K562 (cell line): ENCODE results near the gene GVQW3. TPM values are rescaled to one million over a fixed set of nuclear protein-coding genes. Genes with fewer than 3 reads are reported as not detected.

Experiments
- ATAC-seq: fragments of 200-7000 bp; cut with Tn5 transposase; 3 replicates; pipeline ENCODE4 v1.9.1; 2020; ENCODE audit warnings: moderate library complexity
- BruUV-seq: library from RNA; stranded (reverse); fragments of 400-500 nt; replicated peaks from 2 replicates; lab custom pipeline; 2021; lab: Mats Ljungman, UMichigan
- CTCF ChIA-PET: fragments of 300-600 bp; formaldehyde crosslinking; extraction: SDS; loops from one replicate; lab custom pipeline; 2021; ENCODE audit warnings: low intra/inter-chr PET ratio; lab: Yijun Ruan, JAX
- POLR2A ChIA-PET: fragments of 300-600, 350-650 bp; sonication (Branson Sonifier 250); formaldehyde crosslinking; extraction: SDS; loops from one replicate; lab custom pipeline; 2021; ENCODE audit warnings: antibody characterized with exemption, inconsistent platforms; lab: Yijun Ruan, JAX
- DNase-seq, 4 experiments: peaks; one replicate each; pipeline versions ENCODE4 v3.0.0 to v3.0.0-alpha.2; 2011 to 2018; ENCODE audit warnings: low spot score in 3 of 4, mixed read lengths in 3 of 4; ENCODE audit errors: extremely low read depth in 1 of 4
- FAIRE-seq: peaks from 2 replicates; lab custom pipeline; 2011; peaks lifted over from hg19 to GRCh38; lab: Jason Lieb, UNC
- H2AFZ ChIP-seq: 2 replicates; pipeline ENCODE4 v1.6.0; 2011; ENCODE audit warnings: low read depth, low read length, control low read depth, inconsistent platforms
- H3K27ac ChIP-seq: fragments of 200-600 bp; 3 replicates; pipeline ENCODE4 v1.8.0; 2011; ENCODE audit warnings: low read depth, mild to moderate bottlenecking, control low read depth, inconsistent platforms, low read length, moderate library complexity, mixed read lengths; ENCODE audit errors: extremely low read depth
- H3K27me3 ChIP-seq, 2 experiments: fragments of 300-600 bp in 1 of 2; 2 replicates in 1 of 2; 3 replicates in 1 of 2; pipeline versions ENCODE4 v1.6.0 to v1.8.0; 2011; ENCODE audit warnings: inconsistent platforms in 2 of 2, low read length in 2 of 2, mild to moderate bottlenecking in 1 of 2, mixed read lengths in 1 of 2, moderate library complexity in 1 of 2; ENCODE audit not compliant: control insufficient read depth in 2 of 2, insufficient read depth in 2 of 2
- H3K36me3 ChIP-seq: fragments of 300-600 bp; 3 replicates; pipeline ENCODE4 v1.8.0; 2011; ENCODE audit warnings: mild to moderate bottlenecking, low read length, inconsistent platforms; ENCODE audit not compliant: control insufficient read depth, insufficient read depth
- H3K4me1 ChIP-seq, 2 experiments: fragments of 200-600 bp in 1 of 2; replicated peaks in 1 of 2; 2 replicates in 1 of 2; 3 replicates in 1 of 2; pipeline versions ENCODE4 v1.5.1 to v1.8.0; 2011; ENCODE audit warnings: inconsistent platforms in 2 of 2, low read length in 2 of 2, mild to moderate bottlenecking in 1 of 2, mixed read lengths in 1 of 2, moderate library complexity in 1 of 2; ENCODE audit not compliant: control insufficient read depth in 2 of 2, insufficient read depth in 2 of 2
- H3K4me2 ChIP-seq: 2 replicates; pipeline ENCODE4 v1.6.1; 2011; ENCODE audit warnings: low read length, control low read depth, inconsistent platforms, mixed read lengths; ENCODE audit not compliant: insufficient read depth
- H3K4me3 ChIP-seq: fragments of 200-600 bp; sonication (generic), shearing (Covaris generic); 2 replicates; pipeline ENCODE4 v1.5.1; 2016; ENCODE audit warnings: control low read depth, inconsistent platforms
- H3K79me2 ChIP-seq: fragments of 200-600 bp; 3 replicates; pipeline ENCODE4 v1.8.0; 2011; ENCODE audit warnings: low read length, inconsistent platforms; ENCODE audit not compliant: control insufficient read depth, insufficient read depth
- H3K9ac ChIP-seq, 2 experiments: 2 replicates each; pipeline versions ENCODE4 v1.6.0 to v1.6.1; 2011; ENCODE audit warnings: low read depth in 2 of 2, low read length in 2 of 2, control low read depth in 1 of 2, inconsistent platforms in 1 of 2, mild to moderate bottlenecking in 1 of 2, mixed read lengths in 1 of 2; ENCODE audit not compliant: insufficient read depth in 1 of 2
- H3K9me1 ChIP-seq: one replicate; pipeline ENCODE4 v1.6.0; 2011; ENCODE audit warnings: inconsistent platforms, mild to moderate bottlenecking, low read length, moderate library complexity; ENCODE audit not compliant: control insufficient read depth, insufficient read depth
- H3K9me3 ChIP-seq: replicated peaks from 2 replicates; pipeline ENCODE4 v1.5.1; 2011; ENCODE audit warnings: low read depth, low read length, inconsistent platforms; ENCODE audit not compliant: control insufficient read depth, insufficient read depth
- H4K20me1 ChIP-seq: replicated peaks from 2 replicates; pipeline ENCODE4 v1.6.1; 2011; ENCODE audit warnings: low read length, inconsistent platforms, mixed read lengths; ENCODE audit not compliant: control insufficient read depth, insufficient read depth
- BRD9 ChIP-seq: fragments of 450-650 bp; IDR thresholded peaks from 2 replicates; pipeline ENCODE4 v1.6.1; 2018; ENCODE audit warnings: low read depth; ENCODE audit not compliant: partially characterized antibody
- CBX1 ChIP-seq: sonication (generic); IDR thresholded peaks from 2 replicates; pipeline ENCODE4 v1.6.1; 2016; ENCODE audit warnings: antibody characterized with exemption, low read depth, mild to moderate bottlenecking
- HDAC3 ChIP-seq: fragments of 450-650 bp; IDR thresholded peaks from 2 replicates; pipeline ENCODE4 v1.6.1; 2018; ENCODE audit warnings: borderline replicate concordance, mild to moderate bottlenecking, moderate library complexity; ENCODE audit not compliant: partially characterized antibody
- JUND ChIP-seq, 2 experiments: IDR thresholded peaks; 2 replicates in 1 of 2; 3 replicates in 1 of 2; pipeline ENCODE4 v1.6.1; 2011; ENCODE audit warnings: borderline replicate concordance in 2 of 2, low read depth in 2 of 2, low read length in 2 of 2, improper control_type of control experiment in 1 of 2, missing biosample characterization in 1 of 2, missing genetic modification characterization in 1 of 2, missing genetic modification reagents in 1 of 2
- MCM2 ChIP-seq: fragments of 450-650 bp; IDR thresholded peaks from 2 replicates; pipeline ENCODE4 v1.6.1; 2017; ENCODE audit warnings: low read depth, mild to moderate bottlenecking
- NFIX ChIP-seq: fragments of 250-450 bp; sonication (Bioruptor Pico); IDR thresholded peaks from 2 replicates; pipeline ENCODE4 v1.4.0; 2020; ENCODE audit warnings: low read depth, mild to moderate bottlenecking, moderate library complexity
- RBM22 ChIP-seq: fragments of 200-400 bp; formaldehyde crosslinking; IDR thresholded peaks from 2 replicates; pipeline ENCODE4 v1.6.1; 2018; ENCODE audit warnings: low read length, low read depth; ENCODE audit not compliant: poor library complexity, severe bottlenecking
- RFX1 ChIP-seq: fragments of 450-650 bp; IDR thresholded peaks from 2 replicates; pipeline ENCODE4 v1.6.1; 2016; ENCODE audit warnings: mild to moderate bottlenecking, moderate library complexity
- SOX6 ChIP-seq: fragments of 450-650 bp; IDR thresholded peaks from 2 replicates; pipeline ENCODE4 v1.6.1; 2014; ENCODE audit warnings: mild to moderate bottlenecking
- SRSF7 ChIP-seq: fragments of 200-400 bp; formaldehyde crosslinking; optimal IDR thresholded peaks from 2 replicates; pipeline ENCODE3; 2017; ENCODE audit warnings: mild to moderate bottlenecking, low read depth, low read length
- TEAD4 ChIP-seq, 2 experiments: sonication (generic) in 1 of 2; formaldehyde crosslinking in 1 of 2; IDR thresholded peaks; 2 replicates each; pipeline versions ENCODE4 v1.6.1 to v1.8.0; 2012 to 2022; ENCODE audit warnings: borderline replicate concordance in 1 of 2, inconsistent platforms in 1 of 2, low read length in 1 of 2, mild to moderate bottlenecking in 1 of 2, missing genetic modification reagents in 1 of 2
- UBTF ChIP-seq, 2 experiments: IDR thresholded peaks; 2 replicates each; pipeline ENCODE4 v1.6.1; 2012; ENCODE audit warnings: improper control_type of control experiment in 2 of 2, low read depth in 2 of 2, low read length in 2 of 2, borderline replicate concordance in 1 of 2
- ZC3H8 ChIP-seq: fragments of 450-650 bp; IDR thresholded peaks from 2 replicates; pipeline ENCODE4 v1.6.1; 2017
- ZFP30 ChIP-seq: fragments of 250-450 bp; sonication (Bioruptor Pico); IDR thresholded peaks from 2 replicates; pipeline ENCODE4 v1.8.0; 2022; ENCODE audit warnings: moderate library complexity, mild to moderate bottlenecking, inconsistent platforms, borderline replicate concordance
- ZNF197 ChIP-seq: fragments of 200-800 bp; sonication (Bioruptor generic); IDR thresholded peaks from 2 replicates; pipeline ENCODE4 v1.6.1; 2016; ENCODE audit warnings: low read depth, missing genetic modification characterization, missing compliant biosample characterization
- ZNF41 ChIP-seq: fragments of 250-450 bp; sonication (Bioruptor Pico); conservative IDR thresholded peaks from 2 replicates; pipeline ENCODE4 v1.4.0; 2020; ENCODE audit warnings: mild to moderate bottlenecking
- WGBS: fragments of 100-300 bp; shearing (Covaris generic); methylation state at CpG from one replicate; pipeline ENCODE4 v1.1.6; 2016; ENCODE audit warnings: low coverage, mixed read lengths; ENCODE audit not compliant: insufficient coverage; ENCODE audit errors: missing lambda C conversion rate; 5-methylcytosine and 5-hydroxymethylcytosine counted together
- in situ Hi-C: fragments of 300-500 bp; cut with MboI; formaldehyde crosslinking; loops from 4 replicates; pipeline ENCODE4 v1.15.0; 2018; ENCODE audit warnings: inconsistent platforms, mixed read lengths
- intact Hi-C: fragments of 100-400 bp; cut with micrococcal nuclease; formaldehyde crosslinking; loops from 2 replicates; pipeline ENCODE4 v1.14.2; 2022
- polyA plus RNA-seq, 8 experiments: library from polyadenylated mRNA; depleted of rRNA in 4 of 8; stranded (reverse) in 5 of 8; unstranded in 3 of 8; fragments of >200 nt; fragmentation: Nextera tagmentation in 2 of 8; fragmentation: Illumina TruSeq in 1 of 8; extraction: Ambion mirVana in 2 of 8; extraction: Trizol in 1 of 8; gene quantifications; 2 replicates each; pipeline versions ENCODE4 v1.2.1 to v1.2.3, GENCODE V29; 2011 to 2014; ENCODE audit warnings: inconsistent platforms in 1 of 8, missing spikeins in 1 of 8
- total RNA-seq, 7 experiments: library from RNA; depleted of rRNA in 6 of 7; stranded (reverse); fragments of >200 nt in 6 of 7; fragmentation: Illumina TruSeq in 2 of 7; extraction: Trizol in 2 of 7; gene quantifications; 2 replicates each; pipeline versions ENCODE4 v1.2.1 to v1.2.3, GENCODE V29; 2011 to 2021; ENCODE audit warnings: low replicate concordance in 1 of 7

The GVQW3 gene
- total and polyA plus RNA-seq, 9 of the 15 experiments (the other 6 are each of a cell fraction or from before 2014, with no cell fraction given): 0.66 to 5.7 (median 2.1) TPM

- FAIRE-seq: no peak
- intact Hi-C loops: no loop called here
- POLR2A ChIA-PET: no interaction called here
- no TSS peak for BruUV-seq
- H3K4me1 ChIP-seq: no peaks in the 10 kb centered on the region
- H3K4me2 ChIP-seq: no peak overlapping the region
- H3K36me3 ChIP-seq: peaks cover 79% of the 10 kb centered on the region
- in situ Hi-C loops: no loop called here
- no peak overlapping the region for H3K27ac ChIP-seq
- CTCF ChIA-PET: no interaction called here
- no peak overlapping the region for H3K9ac ChIP-seq
- no peaks in the 10 kb centered on the region for H4K20me1 ChIP-seq
- no peak for ATAC-seq
- 94% methylated on average over 6 of the region's 6 CpGs for WGBS
- H2AFZ ChIP-seq: no peak overlapping the region
- peaks cover 8% of the 10 kb centered on the region; the same call in 1 of the 3 replicates for H3K79me2 ChIP-seq
- no peak for TF ChIP-seq ZNF197 (CRISPR knock-in tag)
- no peak for TF ChIP-seq JUND (IDR thresholded peaks at IDR 0.05; ENCODE audit: borderline replicate concordance, low read depth, low read length)
- no peak for TF ChIP-seq JUND (tag; IDR thresholded peaks at IDR 0.05; ENCODE audit: borderline replicate concordance, low read depth, low read length)
- no peak for TF ChIP-seq SOX6
- TF ChIP-seq TEAD4 (IDR thresholded peaks at IDR 0.05; ENCODE audit: low read length): no peak
- TF ChIP-seq TEAD4 (CRISPR knock-in tag; IDR thresholded peaks at IDR 0.05; ENCODE audit: borderline replicate concordance): no peak
- no peak for TF ChIP-seq UBTF (IDR thresholded peaks at IDR 0.05; ENCODE audit: borderline replicate concordance in 1 of 2, low read depth in 2 of 2, low read length in 2 of 2)
- no peak for TF ChIP-seq RBM22
- TF ChIP-seq HDAC3: no peak
- TF ChIP-seq RFX1: no peak
- no peak for TF ChIP-seq CBX1
- TF ChIP-seq ZC3H8: no peak
- TF ChIP-seq ZFP30: no peak
- TF ChIP-seq SRSF7: no peak
- TF ChIP-seq BRD9: no peak
- TF ChIP-seq ZNF41: no peak
- TF ChIP-seq NFIX (CRISPR knock-in tag): no peak
- no peak for TF ChIP-seq MCM2
- H3K4me3 ChIP-seq: no peak overlapping the region
- no peak for DNase-seq
- no peaks in the 10 kb centered on the region for H3K27me3 ChIP-seq
- H3K9me1 ChIP-seq: no peaks in the 10 kb centered on the region
- no peaks in the 10 kb centered on the region for H3K9me3 ChIP-seq
These were observed 72.1 kb downstream of the GVQW3 start for GRCh38 chr11:76453248-76453647.
